Effector CD8-positive, alpha-beta T cell (primary cell): ENCODE measurements around the gene UBE2J1.
"Not testable (repeated sequence)": the region's sequence is repeated elsewhere in the genome, so short reads cannot be mapped to it uniquely, and the experiment has no call there.

ENCODE experiments used
- DNase-seq: peaks from one replicate; lab custom pipeline; 2025; lab: John Stamatoyannopoulos, UW
- total RNA-seq, 4 experiments: gene quantifications; one replicate each; lab custom pipeline; 2026; lab: John Stamatoyannopoulos, UW

UBE2J1 gene, protein sequence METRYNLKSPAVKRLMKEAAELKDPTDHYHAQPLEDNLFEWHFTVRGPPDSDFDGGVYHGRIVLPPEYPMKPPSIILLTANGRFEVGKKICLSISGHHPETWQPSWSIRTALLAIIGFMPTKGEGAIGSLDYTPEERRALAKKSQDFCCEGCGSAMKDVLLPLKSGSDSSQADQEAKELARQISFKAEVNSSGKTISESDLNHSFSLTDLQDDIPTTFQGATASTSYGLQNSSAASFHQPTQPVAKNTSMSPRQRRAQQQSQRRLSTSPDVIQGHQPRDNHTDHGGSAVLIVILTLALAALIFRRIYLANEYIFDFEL
- 53.6 to 72.5 (median 61.6) reads per million in 4 experiments for total RNA-seq

DNA sequence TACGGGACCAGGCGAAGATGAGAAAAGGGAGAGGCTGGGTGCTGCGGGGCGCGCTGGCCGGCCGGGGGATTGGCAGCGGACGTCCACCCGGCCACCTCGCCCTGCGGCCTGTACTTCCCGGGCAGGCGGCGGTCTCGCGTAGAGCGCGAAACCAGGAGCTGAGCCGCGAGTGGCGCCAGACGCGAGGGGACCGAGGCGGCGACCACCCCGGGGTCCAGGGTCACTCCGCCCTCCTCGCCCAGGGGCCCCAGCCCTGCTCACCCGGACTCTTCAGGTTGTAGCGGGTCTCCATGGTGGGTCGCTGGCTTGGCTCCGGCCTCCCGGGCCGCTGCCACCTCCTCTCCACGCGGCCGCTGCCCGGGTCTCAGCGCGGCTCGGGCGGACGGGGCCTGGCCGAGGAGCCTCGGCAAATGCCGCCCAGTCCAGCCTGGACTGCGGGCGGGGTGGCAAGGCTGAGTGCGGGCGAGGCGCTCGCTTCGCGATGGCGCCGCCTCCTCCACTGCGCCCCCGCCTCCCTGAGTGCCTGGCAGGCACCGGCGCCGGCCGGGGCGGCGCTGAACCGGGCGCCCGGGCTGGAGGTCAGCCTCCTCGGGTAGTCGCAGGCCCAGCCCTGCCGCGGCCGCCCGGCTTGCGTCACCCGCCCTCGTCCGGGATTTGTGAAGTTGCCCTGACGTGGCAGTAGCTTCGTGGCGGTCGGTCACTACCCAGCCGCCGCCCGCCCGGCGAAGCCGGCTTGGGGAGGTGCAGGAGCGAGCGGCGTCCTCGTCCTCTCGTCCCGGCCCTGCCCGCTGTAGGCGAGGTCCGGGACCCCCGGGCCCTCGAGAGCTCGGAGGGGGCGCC, at the start of gene UBE2J1:
Gene UBE2J1, minus strand, starts transcription at position 445 of the 840 bp plus-strand sequence. Its CDS starts 153 bp downstream, at position 292.
- DNase-seq, result peak; percentile 54

DNA sequence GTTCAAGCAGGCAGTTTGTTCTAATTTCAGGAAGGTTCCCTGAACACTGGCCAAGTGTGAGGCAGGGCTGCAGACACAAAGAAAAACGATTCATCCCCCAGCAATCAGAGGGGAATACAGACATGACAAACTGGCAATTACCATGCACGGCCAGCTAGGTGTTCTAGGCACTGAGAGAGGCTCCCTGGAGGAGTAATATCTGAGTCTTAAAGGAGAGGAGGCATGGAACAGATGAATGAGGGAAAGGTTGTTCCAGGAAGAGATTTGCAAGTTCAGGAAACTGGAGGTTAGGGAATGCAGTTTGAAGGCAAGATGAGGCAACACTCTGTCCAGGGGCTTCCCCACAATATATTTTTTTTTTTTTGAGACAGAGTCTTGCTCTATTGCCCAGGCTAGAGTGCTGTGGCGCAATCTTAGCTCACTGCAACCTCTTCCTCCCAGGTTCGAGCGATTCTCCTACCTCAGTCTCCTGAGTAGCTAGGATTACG, 48.4 kb upstream of the UBE2J1 start:
- no peak for DNase-seq

DNA sequence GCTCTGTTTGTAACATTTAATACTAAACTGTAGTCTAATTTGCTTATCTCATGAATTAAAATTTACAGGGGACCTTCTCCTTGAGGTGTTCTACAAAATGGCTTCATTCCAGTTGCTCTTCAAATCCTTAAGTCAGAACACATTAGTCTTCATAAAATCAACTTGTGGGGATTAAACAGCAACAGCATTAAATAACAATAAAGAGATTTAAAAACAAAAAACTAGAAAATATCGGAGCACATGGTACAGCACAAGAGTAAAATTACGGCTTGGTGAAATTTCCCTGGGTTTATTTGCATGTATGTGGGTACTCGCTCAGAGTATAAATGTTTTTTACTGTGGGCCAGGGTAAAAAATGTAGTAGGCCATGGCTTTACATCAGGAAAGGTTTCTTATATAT, 47.5 kb upstream of the UBE2J1 start:
- DNase-seq, result no peak

DNA sequence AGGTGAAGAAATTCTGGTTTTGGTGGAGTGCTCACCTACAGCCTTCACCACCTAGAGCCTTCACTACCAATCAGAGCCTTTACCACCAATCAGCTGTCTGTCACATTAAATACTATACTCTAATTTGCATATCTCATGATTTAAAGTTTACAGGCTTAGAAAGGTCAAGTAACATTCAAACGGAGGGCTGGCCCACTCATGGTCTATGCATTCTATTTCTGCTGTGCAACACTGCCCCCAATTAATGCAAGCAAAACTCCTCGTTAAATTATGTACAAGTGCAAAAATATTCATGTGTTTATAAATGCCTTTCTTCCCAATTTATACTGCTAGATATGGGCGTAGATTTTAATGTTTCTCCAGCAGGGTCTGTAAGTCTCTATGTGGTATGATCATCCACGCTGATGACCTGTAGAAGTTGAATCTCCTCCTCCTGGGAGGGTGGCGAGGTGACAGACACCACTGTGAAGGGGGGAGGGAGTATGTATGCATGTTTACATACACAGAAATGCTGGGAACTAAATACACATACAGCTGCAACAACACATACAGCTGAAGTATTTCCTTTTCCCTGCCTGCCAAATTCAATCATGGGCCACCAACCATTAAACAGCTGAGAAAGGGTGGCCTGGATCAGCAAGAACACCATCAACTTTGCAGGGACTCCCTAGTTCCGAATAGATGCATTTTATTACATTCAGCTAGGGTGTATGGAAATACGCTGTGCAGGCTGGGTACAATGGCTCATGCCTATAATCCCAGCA, 46.4 kb upstream of the UBE2J1 start:
- no peak for DNase-seq

DNA sequence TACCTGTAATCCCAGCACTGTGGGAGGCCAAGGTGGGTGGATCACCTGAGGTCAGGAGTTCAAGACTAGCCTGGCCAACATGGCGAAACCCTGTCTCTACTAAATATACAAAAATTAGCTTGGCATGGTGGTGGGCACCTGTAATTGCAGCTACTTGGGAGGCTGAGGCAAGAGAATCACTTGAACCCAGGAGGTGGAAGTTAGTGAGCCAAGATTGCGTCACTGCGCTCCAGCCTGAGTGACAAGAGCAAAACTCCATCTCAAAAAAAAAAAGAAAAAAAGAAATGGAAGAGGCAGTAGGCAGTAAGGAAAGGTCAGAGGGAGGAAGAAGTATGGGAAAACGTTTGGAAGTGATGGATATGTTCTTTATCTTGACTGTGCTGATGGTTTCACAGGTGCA, 45.4 kb upstream of the UBE2J1 start:
- not testable (repeated sequence) for DNase-seq

DNA sequence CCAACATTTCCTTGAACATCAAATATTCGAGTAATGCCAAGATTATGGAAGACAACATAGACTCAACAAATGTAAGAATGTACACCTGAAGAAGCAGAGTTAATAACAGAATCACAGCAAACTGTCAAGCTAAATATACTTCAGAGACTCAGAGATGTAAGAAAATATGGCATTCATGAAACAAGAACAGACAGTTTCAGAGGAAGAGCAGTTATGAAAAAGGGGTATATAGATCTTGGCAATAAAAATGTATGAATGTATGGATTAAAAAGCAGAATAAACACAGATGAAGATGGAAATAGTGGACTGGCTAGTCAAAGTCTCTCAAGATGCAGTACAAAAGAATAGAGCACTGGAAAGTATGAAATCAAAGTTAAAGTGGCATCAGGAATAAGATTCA, 41.1 kb upstream of the UBE2J1 start:
- no peak for DNase-seq

DNA sequence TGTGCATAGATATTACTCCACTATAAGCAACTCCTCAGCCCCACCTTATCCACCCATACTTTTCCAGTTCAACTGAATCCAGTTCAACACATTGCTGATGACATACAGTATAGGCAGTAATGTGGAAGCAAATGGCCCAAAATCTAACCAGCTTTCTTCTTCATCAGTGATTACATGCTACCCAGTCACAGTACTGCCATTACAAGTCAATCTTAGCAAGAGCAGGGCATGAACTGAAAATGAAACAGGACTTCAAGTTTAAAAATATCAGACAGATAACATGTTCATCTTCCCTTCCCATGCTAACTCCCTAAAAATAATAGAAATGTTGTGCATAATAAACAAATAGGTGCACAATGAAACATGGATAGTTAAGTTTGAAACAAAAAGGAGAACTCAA, 40.3 kb upstream of the UBE2J1 start:
- no peak for DNase-seq

DNA sequence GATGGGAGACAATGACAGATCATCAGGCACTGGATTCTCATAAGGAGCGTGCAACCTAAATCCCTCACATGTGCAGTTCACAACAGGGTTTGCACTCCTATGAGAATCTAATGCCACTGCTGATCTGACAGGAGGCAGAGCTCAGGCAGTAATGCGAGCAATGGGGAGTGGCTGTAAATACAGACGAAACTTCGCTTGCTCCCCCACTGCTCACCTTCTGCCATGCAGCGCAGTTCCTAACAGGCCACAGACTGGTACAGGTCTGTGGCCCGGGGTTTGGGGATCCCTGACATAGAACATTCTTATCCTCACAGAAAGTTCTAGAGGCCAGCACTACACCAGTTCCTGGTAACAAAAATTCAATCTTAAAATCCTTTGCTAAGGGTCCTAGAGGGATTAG, 36.3 kb upstream of the UBE2J1 start:
- no peak for DNase-seq

DNA sequence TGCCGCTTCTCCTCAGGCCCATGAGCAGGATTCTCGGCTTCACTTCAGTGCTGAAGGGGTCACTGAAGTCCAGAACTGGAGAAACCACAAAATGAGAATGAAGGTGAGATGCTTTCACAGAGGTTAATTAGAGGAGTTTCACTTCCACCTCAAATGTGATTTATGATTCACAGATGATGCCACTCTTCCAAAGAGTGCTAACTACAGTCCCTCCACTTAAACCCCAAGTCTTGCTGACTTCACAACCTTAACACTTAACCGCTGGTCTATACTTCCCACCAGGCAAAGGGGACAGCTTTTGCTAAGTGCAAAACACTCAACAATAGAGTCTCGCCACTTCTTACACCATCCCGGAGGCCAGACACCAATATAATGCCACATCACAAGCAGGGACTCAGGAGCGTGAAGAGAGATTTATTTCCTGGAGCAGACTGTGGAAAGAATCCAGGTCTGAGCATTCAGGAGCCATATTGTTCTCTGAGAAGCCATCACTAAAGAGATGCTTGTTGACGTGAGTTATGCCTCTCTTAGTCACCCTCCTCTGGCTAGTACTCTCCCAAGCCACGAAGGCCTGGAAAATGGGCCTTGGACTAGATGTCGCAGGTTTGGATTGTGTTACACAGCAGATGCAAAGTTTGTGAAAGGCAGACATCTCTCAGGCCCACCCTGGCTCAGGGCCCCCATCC, 35.1 kb upstream of the UBE2J1 start:
- no peak for DNase-seq

DNA sequence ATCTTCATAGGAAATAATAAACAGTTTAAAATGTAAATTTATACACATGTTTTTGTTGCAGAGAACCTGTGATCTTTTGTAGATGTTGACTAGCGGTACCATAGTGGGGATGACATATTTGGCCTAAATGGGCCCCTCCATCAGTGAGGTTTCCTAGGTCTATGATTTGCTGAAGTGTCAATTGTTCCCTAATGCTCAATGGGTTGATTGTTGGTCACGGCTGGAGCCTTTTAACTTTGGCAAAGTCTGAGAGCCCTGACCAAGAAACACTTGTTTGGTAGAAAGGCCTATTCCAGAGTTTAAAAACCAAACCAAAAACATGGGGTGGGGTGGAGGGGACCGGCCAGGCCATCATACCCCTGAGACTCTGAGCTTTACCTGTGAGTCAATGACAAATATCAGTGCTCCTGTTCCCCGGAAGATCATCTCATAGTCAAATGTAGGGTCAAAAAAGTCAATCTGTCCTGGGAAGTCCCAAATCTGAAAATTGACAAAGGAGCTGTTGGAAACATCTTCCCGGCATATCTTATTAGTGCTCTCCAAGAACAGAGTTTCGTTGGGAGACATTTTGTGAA, 34.5 kb upstream of the UBE2J1 start:
- DNase-seq, result no peak

DNA sequence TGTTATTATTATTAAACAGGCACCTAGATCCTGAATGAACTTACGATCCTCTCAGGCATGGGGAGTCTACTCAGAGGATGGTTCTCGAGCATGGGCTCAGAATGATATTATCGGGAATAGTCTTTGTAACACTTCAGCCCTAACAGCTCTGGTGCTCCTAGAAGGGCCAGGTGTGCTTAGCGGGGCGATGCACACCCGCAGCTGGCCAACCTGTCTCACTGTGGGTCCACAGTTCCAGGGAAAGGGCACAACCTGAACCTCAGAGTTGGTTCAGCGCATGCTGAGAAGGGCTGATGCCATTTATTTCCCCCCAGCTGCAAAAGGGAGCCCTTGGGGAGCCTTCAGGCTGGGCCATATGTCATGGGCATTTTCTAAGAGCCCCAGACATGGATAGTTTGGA, 33.3 kb upstream of the UBE2J1 start:
- no peak for DNase-seq

DNA sequence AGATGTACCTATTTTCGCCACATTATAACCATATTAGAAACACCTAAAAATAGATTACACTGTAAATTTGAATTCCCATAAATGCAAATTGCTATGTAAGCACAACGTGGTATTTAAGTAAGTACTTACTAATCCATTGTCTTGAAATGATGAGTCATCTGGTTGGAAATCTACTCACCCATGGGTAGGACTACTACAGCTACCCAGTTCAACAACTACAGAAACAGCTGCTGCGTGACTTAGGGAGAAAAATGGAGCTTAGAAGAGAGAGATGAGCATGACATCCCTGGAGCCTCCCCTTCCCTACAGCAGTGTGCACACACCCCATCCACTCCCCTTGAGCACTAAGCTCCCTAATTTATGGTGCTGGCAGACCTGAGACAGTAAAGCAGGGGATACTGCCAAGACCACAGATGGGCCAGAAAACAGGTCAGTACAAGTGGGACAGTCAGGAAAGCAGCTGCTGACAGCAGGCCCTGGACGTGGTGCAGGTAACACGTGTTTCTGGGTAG, 32.7 kb upstream of the UBE2J1 start:
- no peak for DNase-seq

DNA sequence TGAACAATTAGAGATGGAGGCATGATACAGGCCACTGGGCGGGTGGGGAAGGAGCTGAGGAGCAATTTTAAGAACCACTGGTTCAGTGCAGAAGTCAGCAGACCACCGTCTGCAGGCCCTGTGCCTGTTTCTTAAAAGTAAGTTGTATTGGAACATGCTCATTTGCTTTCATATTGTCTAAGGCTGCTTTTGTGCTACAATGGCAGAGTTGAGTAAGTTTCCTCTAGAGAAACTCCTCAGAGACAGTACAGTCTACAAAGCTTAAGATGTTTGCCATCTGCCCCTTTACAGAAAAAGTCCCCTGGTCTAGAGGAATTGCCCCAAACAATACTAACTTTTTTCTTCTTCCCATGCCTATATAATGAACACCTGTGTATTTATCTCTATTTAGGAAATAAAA, 28.5 kb upstream of the UBE2J1 start:
- no peak for DNase-seq

DNA sequence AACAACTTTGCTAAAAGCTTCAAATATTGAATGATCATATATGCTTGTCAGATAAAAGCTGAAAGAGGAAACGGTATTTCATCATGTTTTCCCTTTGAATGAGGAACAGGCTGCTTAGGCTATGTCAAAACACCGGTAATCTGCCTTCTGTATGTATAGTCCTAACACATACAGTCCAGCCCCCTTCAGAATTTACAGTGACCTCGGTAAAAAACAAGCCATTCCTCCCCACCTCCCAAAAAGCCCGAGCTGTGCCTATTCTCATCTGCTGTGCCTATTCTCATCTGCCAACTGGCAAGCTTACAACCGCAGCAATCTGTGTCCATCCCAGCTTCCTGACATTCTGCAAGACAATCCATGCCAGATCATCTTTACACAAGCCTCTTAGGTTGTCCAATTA, 26.8 kb upstream of the UBE2J1 start:
- DNase-seq, result no peak

DNA sequence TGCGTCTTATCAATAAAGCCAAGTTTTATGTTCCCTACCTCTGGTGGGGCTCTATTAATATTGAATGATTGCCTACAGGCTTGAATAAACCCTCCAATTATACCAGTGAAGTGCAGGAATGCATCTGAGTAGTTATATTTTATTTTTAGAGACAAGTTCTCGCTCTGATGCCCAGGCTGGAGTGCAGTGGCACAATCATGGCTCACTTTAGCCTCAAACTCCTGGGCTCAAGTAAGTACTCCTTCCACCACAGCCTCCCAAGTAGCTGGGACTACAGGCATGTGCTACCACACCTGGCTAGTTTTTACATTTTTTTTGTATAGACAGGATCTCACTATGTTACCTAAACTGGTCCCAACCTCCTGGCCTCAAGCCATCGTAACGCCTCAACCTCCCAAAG, 26.1 kb upstream of the UBE2J1 start:
- no peak for DNase-seq

DNA sequence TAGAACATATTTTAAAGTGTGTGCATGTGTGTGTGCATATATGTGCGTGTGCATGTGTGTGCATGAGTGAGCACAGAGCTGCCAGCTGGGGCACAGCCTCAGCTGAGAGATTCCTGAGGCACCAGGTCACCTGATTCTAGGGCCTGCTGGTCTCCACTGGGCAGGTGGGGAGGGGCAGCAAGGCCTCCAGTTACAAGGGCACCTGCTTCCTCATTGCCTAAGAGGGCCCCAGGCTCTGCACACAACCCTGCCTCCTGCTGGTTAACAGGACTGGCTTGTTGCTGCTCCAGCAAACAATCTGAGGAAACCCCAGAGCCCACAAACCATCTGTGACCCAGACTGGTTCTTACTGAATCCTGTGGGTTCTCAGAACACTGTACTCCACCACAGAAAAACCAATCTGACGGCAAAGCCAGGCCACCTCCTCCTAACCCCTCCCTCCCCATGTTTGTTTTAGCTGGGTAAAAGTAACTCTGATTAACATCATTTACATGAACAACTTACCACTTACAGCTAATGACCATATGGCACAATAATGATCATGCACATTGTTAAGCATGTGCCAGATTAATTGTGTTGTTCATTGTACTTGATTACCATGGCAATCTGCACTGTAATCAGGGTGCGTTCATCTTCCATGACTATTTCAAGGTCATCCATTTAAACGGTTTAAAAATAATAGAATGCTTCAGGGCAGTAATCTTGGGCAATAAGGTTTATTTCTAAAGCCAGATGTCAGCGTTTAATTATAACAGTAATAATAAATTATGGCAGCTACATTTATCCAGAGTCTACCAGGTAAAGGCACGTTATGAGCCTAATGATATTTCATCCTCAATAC, 23.1 kb upstream of the UBE2J1 start:
- peak; percentile 26 for DNase-seq

DNA sequence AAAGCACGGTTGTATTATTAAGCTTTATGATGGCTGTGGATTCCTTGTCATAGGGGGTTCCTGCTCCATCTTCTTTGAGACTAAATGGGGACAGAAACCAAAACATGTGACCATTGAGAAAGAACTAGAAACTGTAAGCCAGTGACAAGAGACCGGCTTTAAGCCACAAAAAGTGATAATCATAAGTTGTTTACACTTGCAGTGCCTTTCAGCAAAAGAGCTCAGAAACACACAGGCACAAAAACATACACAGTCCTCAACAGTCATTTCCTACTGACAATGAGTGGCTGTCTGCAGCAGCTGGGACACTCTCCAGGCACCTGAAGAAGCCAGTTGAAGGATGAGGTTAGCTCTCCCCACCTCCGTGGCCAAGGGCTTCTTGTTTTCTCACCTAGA, 20.0 kb upstream of the UBE2J1 start:
- DNase-seq, result no peak

DNA sequence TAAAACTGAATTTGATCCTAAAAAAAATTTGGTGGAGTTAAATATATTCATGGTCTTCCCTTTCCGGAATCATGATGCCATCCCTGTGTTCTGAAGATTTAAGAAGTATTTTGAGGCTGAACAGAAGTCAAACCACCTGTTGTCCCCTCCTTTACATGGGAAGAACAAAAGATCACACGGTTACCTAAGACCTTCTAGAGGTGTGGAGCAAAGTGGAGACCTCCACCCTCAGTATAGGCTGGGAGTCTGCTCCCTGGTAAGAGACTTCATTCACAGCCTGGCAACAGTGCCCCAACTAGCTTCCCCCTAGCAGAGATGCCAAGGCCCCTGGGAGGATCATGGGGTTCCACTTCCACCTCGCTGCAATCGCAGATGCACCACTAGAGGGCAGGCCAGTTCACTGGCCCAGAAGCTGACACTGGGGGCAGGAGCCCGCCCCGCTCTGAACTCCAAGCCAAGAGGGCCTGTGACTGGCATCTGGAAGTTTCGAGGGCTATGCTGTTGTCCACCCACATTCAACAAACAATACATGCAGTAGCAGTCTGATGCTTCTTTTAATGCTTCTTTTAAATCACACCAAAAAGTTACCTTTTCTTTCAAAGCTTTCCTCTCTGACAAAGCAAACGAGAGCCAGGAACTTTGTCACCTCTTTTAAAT, 19.5 kb upstream of the UBE2J1 start:
- peak; percentile 63 for DNase-seq

DNA sequence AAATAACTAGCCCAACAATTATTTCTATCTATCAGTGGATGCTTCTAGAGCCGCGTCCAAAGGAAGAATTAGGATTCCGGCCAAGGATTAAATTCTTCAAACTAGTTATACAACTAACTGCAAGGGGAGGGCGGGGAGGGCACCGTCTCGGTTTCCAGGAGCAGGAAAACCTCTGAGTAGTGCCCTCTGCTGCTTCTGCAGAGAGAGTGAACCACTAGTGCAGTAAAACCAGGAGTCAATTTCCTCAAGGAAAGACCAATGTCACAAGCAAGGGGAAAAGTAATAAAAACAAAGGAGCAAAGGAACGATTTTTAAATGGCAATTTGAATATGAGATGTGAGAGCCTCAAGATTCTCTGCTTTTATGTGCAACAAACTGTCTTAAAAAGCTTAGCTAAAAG, 16.5 kb upstream of the UBE2J1 start:
- no peak for DNase-seq

DNA sequence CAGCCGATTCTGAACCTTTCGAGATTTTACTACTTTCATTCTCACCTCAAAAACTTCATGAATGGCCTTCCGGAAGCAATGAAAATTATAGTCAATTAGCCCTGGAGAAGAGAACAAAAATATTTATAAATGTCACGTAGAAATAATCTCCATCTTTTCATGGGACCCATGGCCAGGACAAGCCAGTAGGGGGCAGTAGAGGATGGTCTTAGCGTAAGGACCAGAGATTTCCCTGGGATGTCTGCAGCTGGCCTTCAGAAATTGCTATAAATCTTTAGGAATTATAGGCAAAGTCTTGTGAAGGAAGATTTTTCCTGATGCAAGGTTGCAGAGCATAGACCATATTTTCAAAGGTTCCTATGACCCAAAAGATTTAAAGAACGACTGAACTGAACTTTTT, 15.6 kb upstream of the UBE2J1 start:
- peak; percentile 23 for DNase-seq
